NCI-H526 treated with DMSO at 0.1 percent for 48 hours (cell line): ENCODE data around the gene PCID2.
"Not testable (repeated sequence)": the region's sequence is repeated elsewhere in the genome, so short reads cannot be mapped to it uniquely, and the experiment has no call there.

Experiments used
- DNase-seq: peaks from one replicate; lab custom pipeline; 2025; lab: John Stamatoyannopoulos, UW

The PCID2 gene

DNA sequence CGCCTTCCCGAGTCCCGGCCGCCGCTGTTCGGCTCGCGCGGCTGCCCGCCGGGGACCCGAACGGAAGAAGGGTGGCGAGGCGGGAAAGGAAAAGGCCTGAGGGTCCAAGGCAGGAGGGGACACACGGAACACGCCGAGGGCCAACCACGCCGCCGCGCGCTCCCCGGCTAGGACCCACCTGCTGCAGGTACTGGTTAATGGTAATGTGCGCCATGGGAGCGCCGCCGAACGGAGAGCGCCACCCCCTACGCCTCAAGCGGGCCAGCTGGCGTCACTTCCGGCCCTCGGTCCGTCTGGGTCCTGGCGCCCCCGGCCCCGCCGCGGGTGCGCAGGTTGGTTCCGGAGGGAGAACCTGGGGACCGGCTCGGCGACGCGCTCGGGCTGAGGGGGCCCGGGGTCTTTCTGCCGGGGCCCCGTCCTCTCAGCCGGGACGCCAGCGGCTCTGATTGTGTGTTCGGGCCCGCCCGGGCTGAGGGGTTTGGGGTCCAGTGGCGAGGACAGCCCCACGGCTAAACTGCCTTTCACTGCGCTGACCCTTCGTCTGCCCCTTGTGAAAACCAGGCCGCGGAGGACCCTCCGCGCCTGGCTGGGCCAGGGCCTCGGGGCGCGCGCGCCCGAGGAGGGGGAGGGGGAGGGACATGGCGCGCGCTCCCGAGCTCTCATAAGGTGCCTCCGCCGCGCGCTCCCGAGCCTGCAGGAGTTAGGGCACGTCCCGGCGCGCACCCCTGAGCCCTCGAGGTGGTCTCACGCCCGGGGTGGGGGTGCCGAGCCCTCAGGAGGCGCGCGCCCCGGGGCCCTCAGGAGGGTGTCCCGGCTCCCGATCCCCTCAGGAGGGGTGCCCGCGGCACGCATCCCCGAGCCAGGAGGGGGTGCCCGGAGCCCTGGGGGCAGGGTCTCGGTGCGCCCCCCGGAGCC lies at the start of gene PCID2:
Gene PCID2, minus strand, starts transcription at position 249 of the 915 bp plus-strand sequence. Its CDS starts 35 bp downstream, at position 214.
- peak; percentile 85 for DNase-seq

DNA sequence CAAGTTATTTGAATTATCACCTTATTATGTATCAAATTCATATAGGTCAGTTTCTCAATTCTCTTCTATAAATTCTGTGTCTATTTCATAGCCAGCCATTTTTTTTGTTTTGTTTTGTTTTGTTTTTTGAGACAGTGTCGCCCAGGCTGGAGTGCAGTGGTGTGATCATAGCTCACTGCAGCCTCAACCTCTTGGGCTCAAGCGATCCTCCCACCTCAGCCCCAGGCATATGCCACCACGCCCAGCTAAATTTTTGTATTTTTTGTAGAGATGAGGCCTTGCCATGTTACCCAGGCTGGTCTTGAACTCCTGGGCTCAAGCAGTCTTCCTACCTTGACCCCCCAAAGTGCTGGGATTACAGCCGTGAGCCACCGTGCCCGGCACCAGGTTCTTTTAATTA lies 49.4 kb upstream of the PCID2 start:
- not testable (repeated sequence) for DNase-seq

DNA sequence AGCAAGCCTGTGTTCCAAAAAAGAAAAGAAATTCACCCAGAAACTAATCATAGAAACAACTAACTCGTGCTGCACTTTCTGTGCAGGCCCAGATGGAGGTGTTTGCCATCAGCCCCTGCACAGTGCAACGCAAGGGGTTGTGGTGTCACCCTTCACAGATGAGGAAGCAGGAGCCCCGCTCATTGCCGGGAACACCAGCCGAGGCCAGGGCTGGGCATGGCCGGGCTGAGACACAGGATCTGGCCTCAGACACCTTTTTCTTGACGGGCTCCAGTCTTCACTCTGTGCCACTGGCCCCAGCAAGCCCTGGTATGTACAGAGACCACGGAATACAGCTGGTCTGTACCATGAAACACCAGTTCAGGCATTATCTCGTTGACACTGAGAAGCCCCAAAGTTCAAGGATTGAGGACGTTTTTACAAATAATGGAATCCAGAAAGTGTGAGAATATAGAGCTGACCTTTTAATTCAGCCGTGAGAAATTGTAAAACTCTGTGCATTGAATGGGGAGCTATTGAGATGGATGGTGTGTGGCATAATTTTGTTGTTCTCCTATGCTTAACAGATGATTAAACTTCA lies 44.1 kb upstream of the PCID2 start:
- DNase-seq: no peak

DNA sequence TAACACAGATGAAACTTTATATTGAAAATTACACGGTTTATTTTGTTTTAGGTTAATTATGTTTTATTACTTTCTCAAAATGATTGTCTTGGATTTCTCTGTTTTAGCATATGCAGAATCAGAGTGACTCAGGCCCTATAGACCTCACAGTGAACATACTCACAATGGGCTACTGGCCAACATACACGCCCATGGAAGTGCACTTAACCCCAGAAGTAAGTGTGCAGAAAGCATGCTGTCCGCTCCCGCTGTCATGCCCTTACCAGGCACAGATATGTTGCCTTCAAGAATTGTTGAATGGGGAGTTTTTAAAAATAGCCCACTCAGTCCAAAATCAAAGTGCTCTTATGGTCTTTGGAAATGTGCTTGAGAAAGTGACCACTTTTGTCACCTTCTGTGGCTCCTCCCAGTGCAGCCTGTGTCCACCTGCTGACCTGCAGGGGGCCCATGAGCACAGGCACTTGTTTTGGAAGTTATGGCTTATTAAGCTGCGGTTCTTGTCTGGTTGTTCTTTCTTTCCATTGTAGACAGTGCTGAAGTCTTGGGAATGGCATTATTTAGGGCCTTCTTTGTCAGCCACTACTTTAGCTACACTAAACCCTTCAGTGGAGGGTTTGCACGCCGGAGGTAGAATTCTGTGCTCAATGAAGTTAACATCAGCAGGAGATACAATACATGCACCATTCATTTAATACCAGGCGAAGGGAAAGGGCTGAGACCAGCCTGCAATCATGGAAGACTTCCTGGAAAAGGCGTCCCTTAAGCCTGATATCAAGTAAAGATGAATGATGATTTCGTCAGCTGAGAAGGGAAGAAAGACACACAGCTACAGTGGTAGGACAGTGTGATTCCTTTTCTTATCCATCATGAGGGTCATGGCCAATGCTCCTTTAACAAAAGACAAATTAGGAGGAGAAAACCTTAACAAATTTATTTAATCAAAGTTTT lies 37.7 kb upstream of the PCID2 start:
- no peak for DNase-seq

DNA sequence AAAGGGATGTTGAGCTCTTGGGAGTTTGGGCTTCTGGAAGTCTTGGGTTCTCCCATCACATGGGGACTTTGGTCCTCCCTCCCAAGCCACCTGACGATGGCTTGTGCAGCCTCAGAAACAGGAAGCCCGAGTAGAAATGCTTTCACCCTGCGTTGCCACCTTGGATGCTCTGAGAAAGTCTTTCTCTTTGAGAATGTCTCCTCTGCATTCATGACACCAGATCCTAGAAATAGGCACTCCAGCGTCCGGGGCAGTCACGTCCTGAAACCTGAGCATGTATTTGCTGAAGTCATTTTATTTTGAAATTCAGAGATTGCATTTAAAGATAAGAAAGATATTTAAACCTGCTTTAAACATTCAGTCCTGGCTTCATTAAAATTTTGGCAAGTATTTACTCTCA lies 35.4 kb upstream of the PCID2 start:
- no peak for DNase-seq

DNA sequence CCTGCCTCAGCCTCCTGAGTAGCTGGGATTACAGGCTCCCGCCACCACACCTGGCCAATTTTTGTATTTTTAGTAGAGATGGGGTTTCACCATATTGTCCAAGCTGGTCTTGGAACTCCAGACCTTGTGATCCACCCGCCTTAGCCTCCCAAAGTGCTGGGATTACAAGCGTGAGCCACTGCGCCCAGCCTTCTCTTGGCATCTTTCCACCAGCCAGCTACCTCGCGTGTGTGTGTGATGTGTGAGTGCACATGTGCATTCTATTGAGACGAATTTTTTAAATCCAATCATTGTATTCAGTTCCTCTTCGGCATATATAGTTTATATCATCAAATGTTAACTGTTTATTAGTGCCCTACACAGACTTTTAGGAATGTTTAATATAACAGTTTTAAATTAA lies 33.2 kb upstream of the PCID2 start:
- not testable (repeated sequence) for DNase-seq

DNA sequence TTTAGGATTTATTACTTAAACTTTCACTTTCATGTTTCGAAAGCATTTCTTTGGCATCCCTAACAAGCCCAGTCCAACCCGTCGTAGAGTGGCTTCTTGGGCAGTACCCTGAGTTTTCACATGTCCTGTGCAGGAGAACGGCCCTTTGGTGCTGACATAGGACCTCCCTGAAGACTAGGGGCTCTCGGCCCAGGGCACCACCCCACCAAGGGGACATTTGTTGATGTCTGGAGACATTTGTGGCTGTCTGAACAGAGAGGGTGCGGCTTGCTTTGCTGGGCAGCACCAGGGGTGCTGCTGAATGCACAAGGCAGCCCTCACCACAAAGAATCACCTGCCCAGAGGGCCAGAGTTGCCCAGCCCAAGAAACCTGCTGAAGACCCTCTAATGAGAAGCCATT lies 31.5 kb upstream of the PCID2 start:
- DNase-seq: no peak

DNA sequence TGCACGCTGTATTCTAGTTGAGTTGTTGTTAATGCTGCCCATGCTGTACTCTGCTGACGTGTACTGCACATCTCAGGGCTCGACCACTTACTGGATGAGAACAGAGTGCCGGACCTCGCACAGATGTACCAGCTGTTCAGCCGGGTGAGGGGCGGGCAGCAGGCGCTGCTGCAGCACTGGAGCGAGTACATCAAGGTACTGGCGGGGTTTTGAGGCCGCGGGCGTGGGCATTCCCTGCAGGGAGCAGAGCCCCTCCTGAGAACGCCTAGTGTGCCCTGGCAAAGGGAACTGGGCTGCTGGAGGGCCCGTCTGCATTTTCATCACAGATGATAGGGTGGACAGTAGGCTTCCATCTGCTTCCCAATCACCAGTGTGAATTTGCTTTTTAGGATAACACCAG lies 30.9 kb upstream of the PCID2 start:
- no peak for DNase-seq

DNA sequence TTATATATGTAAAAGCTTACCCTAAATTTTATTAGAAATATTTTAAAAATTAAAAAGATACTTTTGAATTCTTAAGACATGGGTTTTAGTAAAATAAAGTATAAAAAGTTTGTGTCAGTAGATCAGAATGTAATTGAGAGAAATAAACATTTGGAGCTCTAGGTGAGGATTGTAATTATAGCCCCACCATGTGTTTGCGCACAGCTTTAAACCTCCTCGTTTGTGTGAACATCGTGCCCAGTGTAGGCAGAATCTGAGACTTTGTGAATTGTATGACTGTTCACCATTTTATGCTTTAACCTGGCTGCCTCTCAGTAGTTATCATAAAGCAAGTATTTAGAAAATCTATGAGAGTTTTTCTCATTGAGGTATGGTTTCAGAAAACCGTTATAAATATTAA lies 30.1 kb upstream of the PCID2 start:
- DNase-seq: no peak

DNA sequence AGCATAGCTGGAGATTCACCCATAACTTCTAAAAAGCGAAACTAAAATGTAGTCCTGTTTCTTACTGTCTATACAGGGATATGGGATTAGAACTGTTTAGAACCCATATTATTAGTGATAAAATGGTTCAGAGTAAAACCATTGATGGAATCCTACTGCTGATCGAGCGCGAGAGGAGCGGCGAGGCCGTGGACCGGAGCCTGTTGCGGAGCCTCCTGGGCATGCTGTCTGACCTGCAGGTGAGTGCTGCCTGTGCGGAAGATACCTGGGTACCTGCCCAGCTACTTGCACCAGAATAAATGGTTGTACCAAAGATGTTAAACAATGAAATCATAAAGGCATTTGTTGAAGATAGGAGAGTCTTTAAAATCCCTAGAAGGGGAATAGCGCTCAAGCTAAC lies 24.6 kb upstream of the PCID2 start:
- no peak for DNase-seq

DNA sequence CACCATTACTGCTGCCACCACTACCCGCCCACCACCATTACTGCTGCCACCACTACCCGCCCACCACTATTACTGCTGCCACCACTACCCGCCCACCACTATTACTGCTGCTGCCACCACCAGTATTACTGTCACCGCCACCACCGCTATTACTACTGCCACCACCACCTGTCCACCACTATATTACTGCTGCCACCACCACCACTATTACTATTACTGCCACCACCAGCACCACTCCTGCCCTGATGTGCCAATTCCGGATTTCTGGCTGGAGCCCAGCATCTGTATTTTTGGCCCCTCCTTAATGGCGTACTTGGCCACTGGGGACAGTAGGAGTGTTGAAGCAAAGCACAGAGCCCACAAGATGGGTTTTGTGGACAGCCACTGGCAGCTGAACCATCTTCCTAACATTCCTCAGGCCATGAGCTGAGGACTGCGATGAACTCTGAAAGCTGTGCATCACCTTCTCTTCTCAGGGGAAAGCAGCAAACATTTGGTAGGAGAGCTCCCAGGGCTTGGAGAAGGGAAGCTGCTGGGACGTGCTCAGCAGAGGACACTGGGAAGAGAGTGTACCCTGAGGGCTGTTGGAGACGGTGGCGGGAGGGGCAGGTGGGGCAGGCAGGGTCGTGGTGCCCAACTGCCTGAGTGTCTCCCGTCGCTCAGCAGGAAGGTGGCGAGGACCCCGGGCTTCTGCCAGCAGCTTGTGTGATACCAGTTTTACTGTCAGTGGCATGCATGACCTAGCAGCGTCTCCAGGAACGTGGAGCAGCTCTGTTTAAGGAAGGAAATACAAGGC lies 23.9 kb upstream of the PCID2 start:
- no peak for DNase-seq

DNA sequence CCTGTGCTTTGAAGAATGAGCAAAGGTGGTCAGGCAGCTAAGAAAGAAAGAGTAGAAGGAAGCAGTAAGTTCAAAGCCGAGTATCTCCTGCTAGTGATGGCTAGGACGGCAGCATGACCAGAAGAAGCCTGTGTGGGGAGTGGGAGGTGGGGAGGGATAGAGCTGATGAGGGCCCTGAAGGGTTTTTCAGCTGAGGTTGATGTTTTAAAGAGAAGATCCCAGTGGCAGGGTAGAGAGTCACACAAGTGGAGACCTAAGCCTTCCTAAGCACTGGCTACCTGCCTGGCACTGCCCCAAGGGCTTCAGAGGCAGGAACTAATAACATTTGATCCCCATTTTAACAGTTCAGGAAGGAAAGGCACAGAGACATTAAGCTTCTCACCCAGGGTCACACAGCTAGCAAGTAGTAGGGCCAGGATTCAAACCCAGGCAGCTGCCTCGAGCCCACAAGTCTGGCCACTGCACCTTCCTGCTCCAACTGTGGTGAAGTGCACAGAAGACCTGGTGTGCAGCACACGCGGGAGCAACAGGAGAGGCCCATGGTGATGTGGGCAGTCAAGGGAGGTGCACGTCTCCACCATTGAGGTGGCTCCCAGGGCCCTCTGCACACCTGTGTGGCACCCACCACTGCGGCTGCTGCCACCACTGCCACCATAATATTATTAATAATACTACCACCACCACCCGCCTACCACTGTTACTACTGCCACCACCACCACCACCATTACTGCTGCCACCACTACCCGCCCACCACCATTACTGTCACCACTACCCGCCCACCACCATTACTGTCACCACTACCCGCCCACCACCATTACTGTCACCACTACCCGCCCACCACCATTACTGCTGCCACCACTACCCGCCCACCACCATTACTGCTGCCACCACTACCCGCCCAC lies 23.1 kb upstream of the PCID2 start:
- DNase-seq: no peak

DNA sequence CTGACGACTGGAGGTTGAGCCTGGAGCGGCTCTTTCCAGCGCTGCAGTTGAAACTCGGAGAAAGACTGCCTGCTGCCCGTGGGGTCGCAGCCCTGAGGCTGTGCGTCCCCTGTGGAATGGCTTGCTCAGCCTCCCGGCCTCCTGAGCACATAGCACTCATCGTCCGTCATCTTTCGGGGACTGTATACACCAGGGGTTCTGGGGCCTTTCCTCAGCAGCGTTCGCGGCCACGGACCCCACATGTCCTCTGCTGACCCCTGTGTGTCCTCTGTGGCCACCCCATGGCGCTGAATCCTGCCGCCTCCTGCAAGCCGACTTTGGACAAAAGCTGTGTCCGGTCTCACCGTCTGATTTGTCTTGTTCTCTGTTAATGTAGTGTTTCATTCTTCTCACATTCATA lies 21.3 kb upstream of the PCID2 start:
- DNase-seq: no peak

DNA sequence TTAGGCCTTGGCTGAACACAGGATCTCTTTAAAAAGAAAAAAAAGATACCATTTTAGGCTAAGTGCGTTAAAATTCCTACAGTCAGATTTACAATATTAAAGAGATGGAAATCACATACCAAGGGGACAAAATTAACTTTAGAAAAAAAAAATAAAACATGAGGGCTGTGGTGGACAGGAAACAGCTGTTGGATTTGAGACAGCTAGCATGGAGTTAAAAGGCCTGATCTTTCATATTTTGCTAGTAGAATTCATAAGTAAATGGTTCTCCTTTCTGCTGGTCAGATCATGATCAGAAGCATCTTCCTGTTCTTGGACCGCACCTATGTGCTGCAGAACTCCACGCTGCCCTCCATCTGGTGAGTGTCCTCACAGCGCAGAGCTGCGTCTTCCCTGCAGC lies 20.7 kb upstream of the PCID2 start:
- no peak for DNase-seq

DNA sequence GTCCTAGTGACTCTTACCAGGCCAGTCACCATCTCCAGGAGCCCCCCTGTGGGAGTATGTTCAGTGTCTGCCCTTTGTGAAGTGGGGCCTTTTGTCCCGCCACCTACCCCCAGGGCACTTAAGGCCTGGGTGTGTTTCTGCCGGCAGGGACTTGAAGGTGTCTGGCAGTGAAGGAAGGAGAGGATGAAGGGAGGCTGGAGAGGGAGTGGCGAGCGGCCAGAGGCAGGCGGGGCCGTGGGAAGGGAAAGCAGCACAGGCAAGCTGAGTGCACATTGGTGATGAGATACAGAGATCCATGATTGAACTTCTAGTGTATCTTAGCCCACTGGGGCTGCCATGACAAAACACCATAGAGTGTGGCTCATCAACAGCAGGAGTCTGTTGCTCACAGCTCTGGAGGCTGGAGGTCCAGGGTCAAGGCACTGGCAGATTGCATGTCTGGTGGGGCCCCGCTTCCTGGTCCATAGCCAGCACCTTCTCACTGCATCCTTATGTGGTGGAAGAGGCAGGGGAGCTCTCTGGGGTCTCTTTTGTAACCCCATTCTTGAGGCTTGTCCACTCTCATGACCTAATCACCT lies 18.5 kb upstream of the PCID2 start:
- no peak for DNase-seq

DNA sequence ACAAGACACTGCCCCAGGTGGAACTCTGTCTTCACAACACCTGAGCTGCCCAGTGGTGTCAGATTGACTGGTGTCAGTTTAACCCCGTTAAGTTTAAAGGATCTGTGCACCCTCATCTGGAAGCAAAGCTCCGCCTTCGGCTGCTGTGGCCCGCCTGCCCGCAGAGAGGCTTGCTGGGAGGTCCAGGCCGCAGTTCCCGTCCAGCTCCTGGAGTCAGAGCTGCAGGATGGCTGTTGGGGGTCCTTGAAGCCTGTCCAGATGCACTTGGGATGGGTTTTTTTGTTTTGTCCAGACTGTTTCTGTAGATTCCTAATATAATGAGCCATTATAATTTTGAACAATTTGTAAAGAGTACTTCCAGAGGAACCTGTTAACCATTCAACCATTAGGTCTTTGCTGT lies 17.0 kb upstream of the PCID2 start:
- DNase-seq: no peak

DNA sequence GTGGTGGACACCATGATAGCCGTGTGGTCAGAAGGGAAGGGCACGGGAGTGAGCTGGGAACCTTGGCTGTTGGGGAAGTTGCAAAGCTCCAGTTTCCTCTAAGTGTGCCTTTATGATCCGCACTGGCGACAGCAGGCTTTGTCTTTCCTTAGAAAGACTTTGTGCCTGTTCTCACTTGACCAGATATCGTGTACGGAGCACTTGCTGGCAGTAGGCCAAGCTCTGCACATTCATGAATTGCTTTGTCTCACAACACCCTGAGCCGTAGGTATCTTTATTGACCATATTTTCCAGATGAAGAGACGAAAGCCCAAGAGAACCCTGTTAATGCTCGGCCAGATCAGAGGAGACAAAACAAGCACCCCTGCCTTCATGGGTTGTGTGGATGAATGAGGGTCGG lies 16.0 kb upstream of the PCID2 start:
- DNase-seq: no peak

DNA sequence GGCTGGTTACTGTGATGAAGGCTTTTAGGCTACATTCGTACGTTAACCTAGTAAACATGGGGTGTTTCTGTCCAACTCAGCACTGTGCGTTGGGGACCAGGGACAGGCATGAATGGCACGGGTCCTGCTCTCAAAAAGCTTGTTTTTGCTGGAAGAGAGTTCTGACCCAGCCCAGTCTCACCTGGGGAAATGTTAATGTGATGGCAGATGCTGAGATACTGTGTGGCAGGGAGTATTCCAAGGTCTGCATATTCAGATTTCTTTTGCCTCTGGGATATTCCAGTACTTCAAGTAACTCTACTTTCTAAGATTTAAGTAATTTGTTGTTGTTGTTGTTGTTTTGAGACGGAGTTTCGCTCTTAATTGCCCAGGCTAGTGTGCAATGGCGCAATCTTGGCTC lies 14.6 kb upstream of the PCID2 start:
- DNase-seq: no peak

DNA sequence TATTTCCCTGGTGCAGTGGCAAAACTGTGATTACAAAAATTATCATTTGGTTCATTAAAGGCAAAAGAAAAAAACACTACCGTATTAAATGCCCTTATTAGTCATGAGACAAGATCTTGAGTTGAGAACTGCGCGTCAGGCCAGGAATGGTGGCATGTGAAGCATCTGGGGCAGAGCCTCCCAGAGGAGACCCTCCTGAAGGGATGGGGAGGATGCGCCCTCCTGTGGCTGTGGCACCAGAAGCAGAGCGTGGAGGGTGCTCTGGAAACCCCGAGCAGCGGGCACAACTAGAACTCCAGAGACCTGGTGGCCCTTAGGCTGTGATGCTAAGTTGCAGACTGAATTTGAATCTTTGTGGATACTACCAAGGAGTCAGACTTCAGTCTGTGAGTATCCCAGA lies 12.4 kb upstream of the PCID2 start:
- no peak for DNase-seq

DNA sequence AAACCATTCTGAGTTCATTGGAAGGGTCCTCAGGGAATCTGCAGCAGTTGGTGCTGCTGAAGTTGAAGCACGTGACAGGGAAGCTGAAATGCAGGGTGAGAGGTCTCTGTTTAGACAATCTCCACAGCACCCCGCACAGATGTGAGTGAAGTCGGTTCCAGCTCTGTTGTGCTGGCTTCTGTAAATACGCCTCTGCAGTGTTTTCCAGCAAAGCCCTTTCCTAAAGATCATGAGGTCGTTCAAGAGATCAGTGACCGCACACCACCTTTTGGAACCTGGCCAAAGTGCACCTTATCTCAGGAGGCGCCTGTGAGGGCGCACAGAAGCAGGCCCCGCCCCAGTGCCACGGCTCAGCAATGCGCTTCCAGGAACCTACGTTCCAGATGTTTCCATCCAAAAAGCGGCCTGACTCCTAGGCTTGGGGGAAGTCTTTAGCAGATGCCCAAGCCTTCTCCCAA lies 11.7 kb upstream of the PCID2 start:
- DNase-seq: no peak
